GM12878 (cell line): Measurements from ENCODE around the gene TAMALIN. TPM values are rescaled to one million over a fixed set of nuclear protein-coding genes. Genes with fewer than 3 reads are reported as not detected.

Experiments used
- ATAC-seq: fragments of 200-7000 bp; cut with Tn5 transposase; 3 replicates; pipeline ENCODE4 v1.9.1; 2020; ENCODE audit warnings: mild to moderate bottlenecking, moderate library complexity
- BruUV-seq: library from RNA; stranded (reverse); fragments of 400-500 nt; replicated peaks from 2 replicates; lab custom pipeline; 2021; lab: Mats Ljungman, UMichigan
- CTCF ChIA-PET: fragments of 300-600 bp; sonication (Branson Sonifier 250); formaldehyde crosslinking; extraction: SDS; loops from one replicate; lab custom pipeline; 2021; ENCODE audit warnings: inconsistent platforms; lab: Yijun Ruan, JAX
- POLR2A ChIA-PET: fragments of 350-600 bp; formaldehyde crosslinking; extraction: SDS; loops from one replicate; lab custom pipeline; 2021; ENCODE audit warnings: inconsistent platforms; lab: Charles Lee
- RAD21 ChIA-PET: fragments of 300-600 bp; sonication (Branson Sonifier 250); formaldehyde crosslinking; loops from one replicate; lab custom pipeline; 2023; ENCODE audit warnings: antibody characterized with exemption; ENCODE audit not compliant: unreplicated experiment; lab: Charles Lee
- SMC1A ChIA-PET: fragments of 300-600 bp; sonication (Branson Sonifier 250); formaldehyde crosslinking; loops from one replicate; lab custom pipeline; 2023; ENCODE audit not compliant: unreplicated experiment, uncharacterized antibody; lab: Charles Lee
- DNase-seq: peaks from one replicate; pipeline ENCODE4 v3.0.0-alpha.2; 2011; ENCODE audit warnings: low read depth, low spot score
- FAIRE-seq: peaks from 3 replicates; lab custom pipeline; 2011; peaks lifted over from hg19 to GRCh38; lab: Jason Lieb, UNC
- H2AFZ ChIP-seq: 2 replicates; pipeline ENCODE4 v1.6.0; 2011; ENCODE audit warnings: low read depth, low read length, control low read depth; ENCODE audit not compliant: control insufficient read depth
- H3K27ac ChIP-seq: 2 replicates; pipeline ENCODE4 v1.5.1; 2011; ENCODE audit warnings: control low read depth; ENCODE audit not compliant: control insufficient read depth, insufficient read depth
- H3K27me3 ChIP-seq, 2 experiments: replicated peaks in 1 of 2; 2 replicates each; pipeline versions ENCODE4 v1.6.0 to v1.6.1; 2011; ENCODE audit warnings: low read length in 1 of 2; ENCODE audit not compliant: control insufficient read depth in 2 of 2, insufficient read depth in 2 of 2
- H3K36me3 ChIP-seq, 2 experiments: 2 replicates each; pipeline ENCODE4 v1.5.1; 2011; ENCODE audit warnings: low read length in 1 of 2; ENCODE audit not compliant: control insufficient read depth in 2 of 2, insufficient read depth in 2 of 2
- H3K4me1 ChIP-seq: 2 replicates; pipeline ENCODE4 v1.6.1; 2011; ENCODE audit warnings: mild to moderate bottlenecking, low read length, moderate library complexity, mixed read lengths; ENCODE audit not compliant: control insufficient read depth, insufficient read depth
- H3K4me2 ChIP-seq: 2 replicates; pipeline ENCODE4 v1.6.0; 2011; ENCODE audit warnings: control low read depth; ENCODE audit not compliant: control insufficient read depth, insufficient read depth
- H3K4me3 ChIP-seq: fragments of 200-600 bp; sonication (generic); 2 replicates; pipeline ENCODE4 v1.5.1; 2016
- H3K79me2 ChIP-seq: 2 replicates; pipeline ENCODE4 v1.6.0; 2011; ENCODE audit warnings: low read length; ENCODE audit not compliant: control insufficient read depth, insufficient read depth
- H3K9ac ChIP-seq: 2 replicates; pipeline ENCODE4 v1.8.0; 2011; ENCODE audit warnings: low read length, control low read depth, mixed read lengths; ENCODE audit not compliant: control insufficient read depth, insufficient read depth
- H3K9me3 ChIP-seq: replicated peaks from 3 replicates; pipeline ENCODE4 v1.5.1; 2011; ENCODE audit warnings: mild to moderate bottlenecking, low read length; ENCODE audit not compliant: control insufficient read depth, insufficient read depth
- H4K20me1 ChIP-seq: 2 replicates; pipeline ENCODE4 v1.6.0; 2011; ENCODE audit not compliant: control insufficient read depth, insufficient read depth
- ASH2L ChIP-seq: fragments of 300-600, 200-600 bp; sonication (generic); IDR thresholded peaks from 2 replicates; pipeline ENCODE4 v1.6.1; 2017; ENCODE audit warnings: low read depth, mild to moderate bottlenecking, borderline replicate concordance
- BHLHE40 ChIP-seq, 2 experiments: fragments of 450-650 bp in 1 of 2; IDR thresholded peaks; 2 replicates each; pipeline ENCODE4 v1.6.1; 2011 to 2017; ENCODE audit warnings: low read depth in 2 of 2, borderline replicate concordance in 1 of 2, improper control_type of control experiment in 1 of 2, low read length in 1 of 2, mild to moderate bottlenecking in 1 of 2
- CHD2 ChIP-seq: IDR thresholded peaks from 2 replicates; pipeline ENCODE4 v1.6.1; 2011; ENCODE audit warnings: low read depth, low read length, improper control_type of control experiment, borderline replicate concordance
- CTCF ChIP-seq, 3 experiments: IDR thresholded peaks in 2 of 3; conservative IDR thresholded peaks in 1 of 3; 2 replicates each; pipeline ENCODE4 v1.5.1; 2011; ENCODE audit warnings: low read depth in 3 of 3, low read length in 3 of 3, mild to moderate bottlenecking in 3 of 3, control low read depth in 2 of 3, moderate library complexity in 2 of 3, inconsistent platforms in 1 of 3, mixed read lengths in 1 of 3; ENCODE audit not compliant: control insufficient read depth in 2 of 3, insufficient read depth in 1 of 3; ENCODE audit errors: extremely low read depth in 1 of 3
- HCFC1 ChIP-seq: fragments of 150-350 bp; IDR thresholded peaks from 2 replicates; pipeline ENCODE4 v1.6.1; 2014; ENCODE audit warnings: low read length
- IKZF1 ChIP-seq: fragments of 450-650 bp; conservative IDR thresholded peaks from 2 replicates; pipeline ENCODE4 v1.6.1; 2017; ENCODE audit warnings: antibody characterized with exemption, mild to moderate bottlenecking
- LARP7 ChIP-seq: fragments of 450-650 bp; IDR thresholded peaks from 2 replicates; pipeline ENCODE4 v1.6.1; 2017; ENCODE audit warnings: mild to moderate bottlenecking
- NBN ChIP-seq: fragments of 450-650 bp; IDR thresholded peaks from 2 replicates; pipeline ENCODE4 v1.6.1; 2016
- NR2C2 ChIP-seq: IDR thresholded peaks from 2 replicates; pipeline ENCODE4 v1.6.1; 2011; ENCODE audit warnings: borderline replicate concordance, low read depth; ENCODE audit not compliant: control insufficient read depth, insufficient read length
- POLR2AphosphoS5 ChIP-seq: IDR thresholded peaks from 2 replicates; pipeline ENCODE4 v1.6.1; 2011; ENCODE audit warnings: mild to moderate bottlenecking, low read length, inconsistent platforms
- POU2F2 ChIP-seq: IDR thresholded peaks from 3 replicates; pipeline ENCODE4 v1.6.1; 2011; ENCODE audit warnings: low read depth, mild to moderate bottlenecking, low read length, borderline replicate concordance
- RB1 ChIP-seq: fragments of 450-650 bp; formaldehyde crosslinking; IDR thresholded peaks from 2 replicates; pipeline ENCODE4 v1.6.1; 2017; ENCODE audit warnings: mild to moderate bottlenecking, borderline replicate concordance
- SP1 ChIP-seq: IDR thresholded peaks from one replicate; pipeline ENCODE4 v1.6.1; 2011; ENCODE audit warnings: low read depth, low read length
- ZNF207 ChIP-seq: fragments of 450-650 bp; IDR thresholded peaks from 2 replicates; pipeline ENCODE4 v1.6.1; 2014; ENCODE audit warnings: antibody characterized with exemption, mild to moderate bottlenecking, borderline replicate concordance
- ZNF384 ChIP-seq: IDR thresholded peaks from 2 replicates; pipeline ENCODE4 v1.6.1; 2012; ENCODE audit warnings: low read depth, mild to moderate bottlenecking, low read length, improper control_type of control experiment, borderline replicate concordance
- WGBS: methylation state at CpG from one replicate; pipeline ENCODE4 v1.1.6; 2016; ENCODE audit warnings: low lambda C conversion rate; ENCODE audit not compliant: insufficient replicate concordance, insufficient coverage; ENCODE audit errors: missing lambda C conversion rate; 5-methylcytosine and 5-hydroxymethylcytosine counted together
- in situ Hi-C: fragments of 300-500 bp; cut with MboI; formaldehyde crosslinking; loops from 9 replicates; pipeline ENCODE4 v1.14.3; 2018; ENCODE audit warnings: mixed read lengths
- intact Hi-C: fragments of 100-400 bp; cut with micrococcal nuclease; formaldehyde crosslinking; loops from one replicate; pipeline ENCODE4 v1.14.2; 2022; ENCODE audit not compliant: unreplicated experiment
- polyA plus RNA-seq, 11 experiments: library from polyadenylated mRNA; depleted of rRNA in 4 of 11; unstranded in 6 of 11; stranded (reverse) in 5 of 11; fragments of >200 nt; fragmentation: Nextera tagmentation in 4 of 11; fragmentation: Illumina TruSeq in 1 of 11; extraction: Ambion mirVana in 4 of 11; extraction: Trizol in 1 of 11; gene quantifications; 1 replicate in 1 of 11; 2 replicates in 10 of 11; pipeline versions ENCODE4 v1.2.1 to v1.2.3, GENCODE V29; 2011 to 2016; ENCODE audit warnings: inconsistent platforms in 2 of 11, missing spikeins in 2 of 11, low read depth in 1 of 11
- total RNA-seq, 4 experiments: library from RNA; depleted of rRNA in 3 of 4; stranded (reverse); fragments of >200 nt in 3 of 4; fragmentation: Illumina TruSeq in 1 of 4; extraction: Trizol in 1 of 4; gene quantifications; 2 replicates each; pipeline versions ENCODE4 v1.2.1 to v1.2.3, GENCODE V29; 2013 to 2021
- TF ChIP-seq, protein P1 (sequence below): fragments of 450-650 bp; IDR thresholded peaks from 2 replicates; pipeline ENCODE4 v1.6.1; 2016; ENCODE audit warnings: mild to moderate bottlenecking

The TAMALIN gene
- total and polyA plus RNA-seq, 10 of the 15 experiments (the other 5 are each of a cell fraction or from before 2014, with no cell fraction given): 0.09 to 0.58 (median 0.19) TPM; not detected in 4

DNA sequence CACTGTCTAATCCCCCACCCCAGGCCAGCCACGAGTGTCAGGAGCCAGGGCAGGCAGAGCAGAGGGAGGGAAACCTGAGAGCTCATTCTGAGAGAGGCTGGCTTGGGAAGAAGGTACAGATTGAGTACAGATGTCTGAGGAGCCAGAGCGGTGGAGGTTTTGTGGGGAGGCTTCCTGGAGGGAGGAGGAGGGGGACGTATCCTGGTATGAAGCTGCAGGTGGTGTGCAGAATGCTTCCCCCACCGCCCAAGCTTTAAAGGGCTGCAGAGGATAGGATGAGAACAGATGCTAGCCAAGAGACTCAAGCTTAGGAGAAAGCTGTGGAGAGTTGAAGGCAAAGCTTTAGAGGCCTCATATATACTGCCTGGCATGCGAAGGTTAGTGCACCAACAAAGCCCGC is 3.2 kb upstream of the TAMALIN start:
- H3K4me1 ChIP-seq: peaks cover 11% of the 10 kb centered on the region
- 16% methylated on average over 6 of the region's 6 CpGs for WGBS
- in situ Hi-C loops: no loop called here
- ATAC-seq: no peak
- SMC1A ChIA-PET: interaction anchor here (0.7 to 4.6 kb wide), 12 partner anchors 11 to 1136 kb away, joined by 3 to 92 read pairs (median 4); no protein-coding TSS in a partner anchor
- no TSS peak for BruUV-seq
- no peaks in the 10 kb centered on the region for H4K20me1 ChIP-seq
- RAD21 ChIA-PET: interaction anchor here (1.1 to 6.1 kb wide), 5 partner anchors 11 to 118 kb away, joined by 3 to 131 read pairs (median 5); no protein-coding TSS in a partner anchor
- no peak overlapping the region for H3K4me3 ChIP-seq
- POLR2A ChIA-PET: no interaction called here
- H3K36me3 ChIP-seq: no peaks in the 10 kb centered on the region
- CTCF ChIA-PET: interaction anchor here (0.6 to 11.3 kb wide), 16 partner anchors 8 to 120 kb away, joined by 3 to 412 read pairs (median 5); no protein-coding TSS in a partner anchor
- no peak overlapping the region for H3K9ac ChIP-seq
- TF ChIP-seq POLR2AphosphoS5: no peak
- no peak for TF ChIP-seq NBN
- no peak for TF ChIP-seq HCFC1
- TF ChIP-seq, protein P1, sequence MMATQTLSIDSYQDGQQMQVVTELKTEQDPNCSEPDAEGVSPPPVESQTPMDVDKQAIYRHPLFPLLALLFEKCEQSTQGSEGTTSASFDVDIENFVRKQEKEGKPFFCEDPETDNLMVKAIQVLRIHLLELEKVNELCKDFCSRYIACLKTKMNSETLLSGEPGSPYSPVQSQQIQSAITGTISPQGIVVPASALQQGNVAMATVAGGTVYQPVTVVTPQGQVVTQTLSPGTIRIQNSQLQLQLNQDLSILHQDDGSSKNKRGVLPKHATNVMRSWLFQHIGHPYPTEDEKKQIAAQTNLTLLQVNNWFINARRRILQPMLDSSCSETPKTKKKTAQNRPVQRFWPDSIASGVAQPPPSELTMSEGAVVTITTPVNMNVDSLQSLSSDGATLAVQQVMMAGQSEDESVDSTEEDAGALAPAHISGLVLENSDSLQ: no peak
- TF ChIP-seq IKZF1: no peak
- no peak for TF ChIP-seq RB1
- no peak for TF ChIP-seq POU2F2
- no peak for TF ChIP-seq CTCF (IDR thresholded peaks at IDR 0.05 in 2 of 3, conservative IDR thresholded peaks at IDR 0.05 in 1 of 3; ENCODE audit: control insufficient read depth in 2 of 3, extremely low read depth in 1 of 3, insufficient read depth in 1 of 3, low read depth in 3 of 3, low read length in 3 of 3)
- no peak for TF ChIP-seq NR2C2
- TF ChIP-seq SP1: no peak
- no peak for TF ChIP-seq BHLHE40 (IDR thresholded peaks at IDR 0.05; ENCODE audit: borderline replicate concordance in 1 of 2, low read depth in 2 of 2, low read length in 1 of 2)
- no peak for TF ChIP-seq ZNF384
- TF ChIP-seq ASH2L: no peak
- no peak for TF ChIP-seq ZNF207
- TF ChIP-seq LARP7: no peak
- no peak for TF ChIP-seq CHD2
- TF ChIP-seq, all 136 proteins: peak for 0
- Histone ChIP-seq H2AFZ (no peak overlapping the region), H3K27me3 (peaks cover 9 to 19% of the 10 kb centered on the region in 2 experiments; a peak in 3 of 4 replicates), H3K79me2 (no peaks in the 10 kb centered on the region), H3K9me3 (no peaks in the 10 kb centered on the region), H3K4me2 (no peak overlapping the region), H3K27ac (no peak overlapping the region)
- intact Hi-C loops: no loop called here
- no peak for FAIRE-seq
- no peak for DNase-seq
